COLO668 (cell line): ENCODE results near the gene CNR2.
"Not testable (repeated sequence)": the region's sequence is repeated elsewhere in the genome, so short reads cannot be mapped to it uniquely, and the experiment has no call there.

Experiments
- DNase-seq: peaks from one replicate; lab custom pipeline; 2025; ENCODE audit not compliant: unreplicated experiment; lab: John Stamatoyannopoulos, UW

CNR2 gene

DNA sequence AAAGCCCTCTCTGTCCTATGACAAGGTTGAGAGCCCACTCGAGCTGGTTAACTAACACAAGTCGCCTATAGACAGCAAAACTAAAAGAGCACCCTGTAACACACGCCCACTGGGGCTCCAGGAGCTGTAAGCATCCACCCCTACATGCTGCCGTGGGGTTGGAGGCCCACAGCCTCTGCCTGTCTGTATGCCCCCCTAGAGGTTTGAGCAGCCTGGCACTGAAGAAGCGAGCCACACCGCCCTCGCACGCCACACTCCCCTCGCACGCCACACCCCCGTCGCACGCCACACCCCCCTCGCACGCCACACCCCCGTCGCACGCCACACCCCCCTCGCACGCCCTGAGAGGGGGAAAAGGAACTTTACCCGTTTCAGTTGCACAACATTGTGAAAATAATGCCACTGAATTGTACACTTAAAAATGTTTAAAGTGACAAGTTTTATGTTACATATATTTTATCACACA, 74.7 kb downstream of the CNR2 start:
- peak; percentile 73 for DNase-seq

DNA sequence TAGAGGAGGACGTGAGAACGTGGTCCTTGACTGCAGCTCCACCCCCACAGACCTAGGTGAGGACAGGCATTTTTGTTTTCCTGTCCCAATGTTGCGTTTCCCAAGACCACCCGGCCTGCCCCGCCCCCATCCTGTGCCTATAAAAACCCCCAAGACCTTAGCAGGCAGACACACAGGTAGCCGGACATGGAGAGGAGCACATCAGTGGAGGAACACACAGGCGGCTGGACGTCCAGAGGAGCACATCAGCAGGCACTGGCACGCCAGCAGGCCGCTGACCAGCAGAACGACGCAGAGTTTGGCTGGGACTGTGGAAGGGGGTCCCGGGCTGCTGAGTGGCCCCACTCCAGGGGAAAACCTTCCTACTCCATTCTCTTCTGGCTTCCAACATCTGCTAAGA, 75.3 kb downstream of the CNR2 start:
- DNase-seq: no peak

DNA sequence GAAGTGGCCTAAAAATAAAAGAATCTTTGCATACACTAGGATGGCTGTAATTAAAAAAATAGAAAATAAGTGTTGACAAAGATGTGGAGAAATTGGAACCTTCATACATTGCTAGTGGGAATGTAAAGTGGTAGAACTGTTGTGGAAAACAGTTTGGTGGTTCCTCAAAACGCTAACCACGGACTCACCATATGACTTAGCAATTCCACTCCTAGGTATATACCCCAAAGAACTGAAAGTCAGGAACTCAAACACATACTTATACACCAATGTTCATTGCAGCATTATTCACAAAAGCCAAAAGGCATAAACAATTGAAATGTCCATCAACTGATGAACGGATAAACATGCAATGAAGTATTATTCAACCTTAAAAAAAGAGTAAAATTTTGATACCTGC, 77.1 kb downstream of the CNR2 start:
- DNase-seq: no peak

DNA sequence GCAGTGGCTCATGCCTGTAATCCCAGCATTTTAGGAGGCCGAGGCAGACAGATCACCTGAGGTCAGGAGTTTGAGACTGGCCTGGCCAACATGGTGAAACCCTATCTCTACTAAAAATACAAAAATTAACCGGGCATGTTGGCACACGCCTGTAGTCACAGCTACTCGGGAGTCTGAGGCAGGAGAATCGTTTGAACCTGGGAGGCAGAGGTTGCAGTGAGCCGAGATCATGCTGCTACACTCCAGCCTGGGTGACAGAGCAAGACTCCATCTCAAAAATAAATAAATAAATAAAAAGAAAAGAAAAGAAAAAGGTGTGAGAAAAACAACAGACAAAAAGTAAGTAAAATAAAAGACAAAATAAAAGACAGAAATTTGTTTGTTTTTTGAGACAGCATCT, 79.0 kb downstream of the CNR2 start:
- DNase-seq: not testable (repeated sequence)

DNA sequence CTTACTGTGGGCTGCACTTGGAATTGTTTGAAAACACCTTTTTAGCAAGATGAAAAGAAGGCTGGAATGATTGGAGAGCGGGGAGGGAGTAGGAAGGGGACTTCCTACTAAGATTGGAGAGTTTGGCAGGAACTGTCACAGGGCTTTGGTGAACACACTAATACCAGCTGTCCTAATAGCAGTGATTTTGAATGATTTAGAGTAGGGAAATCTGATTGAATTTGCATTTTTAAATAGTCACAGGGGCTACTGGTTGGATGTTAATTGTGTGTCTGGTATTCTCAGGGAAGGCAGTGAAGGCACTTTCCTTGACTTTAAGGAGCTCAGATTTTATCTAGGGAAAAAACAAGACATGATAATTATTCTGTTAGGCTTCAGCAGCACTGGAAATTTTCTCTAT, 85.4 kb downstream of the CNR2 start:
- no peak for DNase-seq

DNA sequence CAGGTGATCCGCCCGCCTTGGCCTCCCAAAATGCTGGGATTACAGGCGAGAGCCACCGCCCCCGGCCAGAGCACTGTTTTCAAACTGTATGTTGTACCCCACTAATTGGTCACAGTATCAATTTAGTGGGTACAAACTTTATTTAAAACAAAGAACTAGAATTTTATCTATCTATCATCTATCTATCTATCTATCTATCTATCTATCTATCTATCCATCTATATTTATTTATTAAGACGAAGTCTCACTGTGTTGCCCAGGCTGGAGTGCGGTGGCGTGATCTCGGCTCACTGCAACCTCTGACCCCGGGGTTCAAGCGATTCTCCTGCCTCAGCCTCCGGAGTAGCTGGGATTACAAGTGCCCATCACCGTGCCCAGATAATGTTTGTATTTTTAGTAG, 86.6 kb downstream of the CNR2 start:
- DNase-seq: not testable (repeated sequence)

DNA sequence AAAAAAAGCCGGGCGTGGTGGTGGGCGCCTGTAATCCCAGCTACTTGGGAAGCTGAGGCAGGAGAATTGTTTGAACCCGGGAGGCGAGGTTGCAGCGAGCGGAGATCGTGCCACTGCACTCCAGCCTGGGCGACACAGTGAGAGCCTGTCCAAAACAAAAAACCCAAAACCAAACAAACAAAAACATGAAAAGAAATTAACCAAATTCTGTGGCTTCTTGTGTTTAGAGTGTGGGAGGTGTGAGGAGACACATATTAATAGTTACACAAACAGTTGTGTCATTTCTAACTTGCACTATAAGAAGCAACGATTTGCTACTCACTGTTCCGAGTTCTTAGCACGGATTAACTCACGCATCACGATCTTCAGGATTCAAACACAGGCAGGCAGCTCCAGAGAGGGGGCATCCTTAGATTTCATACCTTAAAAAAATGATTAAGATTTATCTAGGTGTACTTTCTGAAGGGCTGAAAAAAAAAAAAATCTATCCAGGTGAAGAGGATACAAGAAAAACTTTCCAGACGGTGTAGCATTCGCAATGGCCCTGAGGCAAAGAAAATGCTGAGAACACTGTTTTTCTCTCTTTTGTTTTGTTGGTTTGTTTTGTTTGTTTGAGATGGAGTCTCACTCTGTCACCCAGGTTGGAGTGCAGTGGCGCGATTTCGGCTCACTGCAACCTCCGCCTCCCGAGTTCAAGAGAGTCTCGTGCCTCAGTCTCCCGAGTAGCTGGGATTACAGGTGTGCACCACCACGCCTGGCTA, 87.2 kb downstream of the CNR2 start:
- no peak for DNase-seq

DNA sequence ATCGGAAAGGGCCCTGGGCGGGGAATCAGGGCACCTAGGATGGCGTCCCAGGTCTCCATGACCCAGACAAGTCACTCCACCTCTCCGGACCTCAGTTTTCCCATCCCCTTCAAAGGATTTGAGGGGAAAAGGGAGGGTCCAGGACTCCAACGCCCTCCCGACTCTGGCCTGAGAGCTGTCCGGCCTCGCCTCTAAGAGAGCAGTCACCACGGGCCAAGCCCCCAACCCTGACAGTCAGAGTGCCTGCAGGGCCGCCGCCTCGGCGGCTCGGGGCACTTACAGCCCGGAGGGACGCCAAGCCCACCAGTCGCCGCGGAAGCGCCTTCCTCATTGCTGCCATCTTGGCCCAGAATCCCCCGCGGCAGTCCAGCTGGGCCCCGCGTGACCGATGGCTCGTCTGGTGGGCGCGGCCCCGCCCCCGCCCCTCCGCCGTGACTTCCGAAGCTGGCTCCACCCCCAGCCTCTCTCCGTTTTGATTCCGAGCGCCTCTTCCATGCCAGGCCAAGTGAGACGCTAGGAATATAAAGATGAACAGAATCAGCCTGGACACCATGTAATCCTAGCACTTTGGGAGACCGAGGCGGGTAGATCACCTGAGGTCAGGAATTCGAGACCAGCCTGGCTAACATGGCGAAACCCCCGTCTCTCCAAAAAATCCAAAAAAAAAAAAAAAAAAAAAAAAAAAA, 87.9 kb downstream of the CNR2 start, which contains the start of gene HMGCL:
TSS of gene HMGCL (minus strand) at position 354 of the 686 bp plus-strand sequence. CDS start at position 340, 14 bp downstream.
- peak; percentile 99 for DNase-seq

DNA sequence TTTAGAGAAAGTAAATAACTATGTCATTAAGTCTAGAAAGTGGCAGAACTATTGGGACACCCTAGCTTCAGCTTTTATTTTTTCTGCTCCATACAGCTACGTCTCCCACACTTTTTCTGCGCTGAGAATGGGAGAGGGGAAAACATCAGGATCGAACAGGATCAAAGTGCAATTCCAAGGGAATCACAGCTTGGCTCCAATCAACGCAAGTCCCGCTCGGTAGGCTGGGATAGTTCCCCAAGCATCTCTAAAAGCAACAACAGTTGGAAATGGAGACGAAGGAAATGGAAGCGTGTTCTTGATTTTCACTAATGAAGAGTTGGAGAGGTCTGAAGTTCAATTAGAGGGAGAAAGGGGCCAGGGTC, 88.5 kb downstream of the CNR2 start:
- DNase-seq: no peak

DNA sequence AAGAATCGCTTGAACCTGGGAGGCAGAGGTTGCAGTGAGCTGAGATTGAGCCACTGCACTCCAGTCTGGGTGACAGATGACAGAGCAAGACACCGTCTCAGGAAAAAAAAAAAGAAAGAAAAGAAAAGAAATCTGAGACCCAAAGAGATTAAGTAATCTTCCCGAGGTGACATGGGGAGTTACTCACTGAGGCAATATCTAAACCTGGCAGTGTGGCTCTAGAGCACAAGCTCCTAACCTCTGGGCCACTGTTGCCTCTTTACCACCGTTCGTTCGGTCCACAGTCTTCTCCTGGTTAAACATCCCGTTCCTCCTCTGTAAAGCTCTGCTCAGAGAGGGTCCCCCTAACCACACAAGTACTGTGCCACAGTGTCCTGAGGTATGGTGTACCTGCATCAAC, 89.4 kb downstream of the CNR2 start:
- DNase-seq: no peak
